Stimulated activated CD4-positive, alpha-beta T cell treated with anti-CD3 and anti-CD28 coated beads, Interleukin-12 subunit alpha, Interleukin-12 subunit beta, amount 100 ng/mL, for 24 hours (primary cell): ENCODE measurements around the gene C15orf62.

Experiments
- DNase-seq, 2 experiments: peaks; one replicate each; pipeline ENCODE4 v3.0.0-alpha.2; 2020; ENCODE audit warnings: low read depth in 2 of 2

The C15orf62 gene

GRCh38 chr15:40769274-40770146 is at the start of gene C15orf62:
TSS of gene C15orf62 (plus strand) at chr15:40769980. CDS start at chr15:40770496, 516 bp downstream.
- DNase-seq, result peak; percentile 45 to 52

GRCh38 chr15:40721701-40722100 is 48.1 kb upstream of the C15orf62 start:
- DNase-seq, result no peak

- DNase-seq, result no peak
Observed at GRCh38 chr15:40722354-40722753, 47.4 kb upstream of the C15orf62 start.

GRCh38 chr15:40722934-40723333 is 46.8 kb upstream of the C15orf62 start:
- DNase-seq, result no peak

- DNase-seq, result no peak
Observed at GRCh38 chr15:40723919-40724318, 45.9 kb upstream of the C15orf62 start.

- no peak for DNase-seq
Observed at GRCh38 chr15:40731034-40731433, 38.7 kb upstream of the C15orf62 start.

GRCh38 chr15:40736575-40736974 is 33.2 kb upstream of the C15orf62 start:
- DNase-seq, result no peak

- DNase-seq, result no peak
Observed at GRCh38 chr15:40737048-40737447, 32.7 kb upstream of the C15orf62 start.

GRCh38 chr15:40739047-40739446 is 30.7 kb upstream of the C15orf62 start:
- DNase-seq, result no peak

GRCh38 chr15:40739854-40740253 is 29.9 kb upstream of the C15orf62 start:
- no peak for DNase-seq

- DNase-seq, result no peak
Observed at GRCh38 chr15:40743485-40743901, 26.3 kb upstream of the C15orf62 start.

- peak in 1 of 2 experiments; percentile 45 for DNase-seq
Observed at GRCh38 chr15:40743921-40744814, 25.6 kb upstream of the C15orf62 start.

- DNase-seq, result no peak
Observed at GRCh38 chr15:40744815-40745152, 25.0 kb upstream of the C15orf62 start.

- DNase-seq, result no peak
Observed at GRCh38 chr15:40746916-40747418, 22.8 kb upstream of the C15orf62 start.

GRCh38 chr15:40747685-40748631 is 21.8 kb upstream of the C15orf62 start:
- no peak for DNase-seq

- no peak for DNase-seq
Observed at GRCh38 chr15:40749151-40749630, 20.6 kb upstream of the C15orf62 start.

GRCh38 chr15:40750885-40751284 is 18.9 kb upstream of the C15orf62 start:
- DNase-seq, result no peak

GRCh38 chr15:40751745-40752144 is 18.0 kb upstream of the C15orf62 start:
- DNase-seq, result no peak

- no peak for DNase-seq
Observed at GRCh38 chr15:40754574-40754882, 15.3 kb upstream of the C15orf62 start.

- DNase-seq, result peak; percentile 84 to 92
Observed at GRCh38 chr15:40754883-40755811, 14.6 kb upstream of the C15orf62 start, which contains the start of gene RMDN3. TSS of gene RMDN3 (minus strand) at chr15:40755254. CDS start at chr15:40754783, 471 bp downstream.
